Effector memory CD4-positive, alpha-beta T cell (primary cell): Measurements from ENCODE around the gene NLGN3.
A peak's percentile ranks its signal among the peaks of the same experiment; 100 is the strongest.

Source experiments
- DNase-seq, 3 donors: peaks; one replicate each; pipeline ENCODE4 v3.0.0-alpha.2; 2020
- H3K27ac ChIP-seq: 2 replicates; pipeline ENCODE4 v1.7.0; 2013; ENCODE audit warnings: mild to moderate bottlenecking, low read length, moderate library complexity; ENCODE audit not compliant: insufficient read depth, poor library complexity, severe bottlenecking
- H3K27me3 ChIP-seq: replicated peaks from 2 replicates; pipeline ENCODE4 v1.7.0; 2013; ENCODE audit warnings: mild to moderate bottlenecking, low read length; ENCODE audit not compliant: insufficient read depth, control insufficient read depth, poor library complexity, severe bottlenecking
- H3K36me3 ChIP-seq: 2 replicates; pipeline ENCODE4 v1.7.0; 2013; ENCODE audit warnings: mild to moderate bottlenecking, low read length, moderate library complexity; ENCODE audit not compliant: control insufficient read depth, insufficient read depth
- H3K4me1 ChIP-seq: 2 replicates; pipeline ENCODE4 v1.7.0; 2013; ENCODE audit warnings: low read length, mild to moderate bottlenecking; ENCODE audit not compliant: control insufficient read depth, insufficient read depth, poor library complexity, severe bottlenecking
- H3K4me3 ChIP-seq: 2 replicates; pipeline ENCODE4 v1.7.0; 2013; ENCODE audit warnings: low read length, low read depth, mild to moderate bottlenecking; ENCODE audit not compliant: insufficient read depth, poor library complexity, severe bottlenecking
- H3K9me3 ChIP-seq: 2 replicates; pipeline ENCODE4 v1.7.0; 2013; ENCODE audit warnings: mild to moderate bottlenecking, low read length, moderate library complexity; ENCODE audit not compliant: control insufficient read depth
- total RNA-seq, 3 donors: gene quantifications; one replicate each; lab custom pipeline; 2026; lab: John Stamatoyannopoulos, UW

NLGN3 gene
- total RNA-seq: 2.9 to 7.2 (median 6.2) reads per million in 3 donors

GRCh38 chrX:71144651-71145050 is at the start of gene NLGN3:
Gene NLGN3 (plus strand): TSS chrX:71144841. CDS start chrX:71147750, 2,909 bp downstream.
- Histone ChIP-seq H3K4me1 (peaks cover 9% of the 10 kb centered on the region), H3K27ac (no peak within 1 kb of the TSS), H3K27me3 (no peaks in the 10 kb centered on the region), H3K4me3 (no peak within 1 kb of the TSS), H3K9me3 (no peaks in the 10 kb centered on the region), H3K36me3 (peaks cover 3% of the 10 kb centered on the region)
- no peak for DNase-seq

GRCh38 chrX:71095033-71095432 is 49.6 kb upstream of the NLGN3 start:
- peaks cover 17% of the 10 kb centered on the region for H3K4me1 ChIP-seq
- H3K27me3 ChIP-seq: no peaks in the 10 kb centered on the region
- no peak overlapping the region for H3K27ac ChIP-seq
- peak overlapping the region; percentile 66 for H3K4me3 ChIP-seq
- no peaks in the 10 kb centered on the region for H3K9me3 ChIP-seq
- H3K36me3 ChIP-seq: no peaks in the 10 kb centered on the region
- DNase-seq: no peak

GRCh38 chrX:71095555-71095980 is 49.1 kb upstream of the NLGN3 start, which contains the start of gene FOXO4:
Gene FOXO4 (plus strand): TSS chrX:71095851. CDS start chrX:71096529, 678 bp downstream.
- Histone ChIP-seq H3K36me3 (no peaks in the 10 kb centered on the region), H3K4me1 (peaks cover 17% of the 10 kb centered on the region), H3K27me3 (no peaks in the 10 kb centered on the region), H3K27ac (peak within 1 kb of the TSS; percentile 75), H3K4me3 (peak within 1 kb of the TSS; percentile 66), H3K9me3 (no peaks in the 10 kb centered on the region)
- peak; percentile 79 to 86 (median 84) for DNase-seq

GRCh38 chrX:71095981-71096759 is 48.5 kb upstream of the NLGN3 start:
- DNase-seq: peak in 1 of 3 donors; percentile 61
- peak overlapping the region; percentile 66 for H3K4me3 ChIP-seq
- peaks cover 17% of the 10 kb centered on the region for H3K4me1 ChIP-seq
- peak overlapping the region; percentile 75 for H3K27ac ChIP-seq
- H3K36me3 ChIP-seq: no peaks in the 10 kb centered on the region
- no peaks in the 10 kb centered on the region for H3K9me3 ChIP-seq
- no peaks in the 10 kb centered on the region for H3K27me3 ChIP-seq

DNA sequence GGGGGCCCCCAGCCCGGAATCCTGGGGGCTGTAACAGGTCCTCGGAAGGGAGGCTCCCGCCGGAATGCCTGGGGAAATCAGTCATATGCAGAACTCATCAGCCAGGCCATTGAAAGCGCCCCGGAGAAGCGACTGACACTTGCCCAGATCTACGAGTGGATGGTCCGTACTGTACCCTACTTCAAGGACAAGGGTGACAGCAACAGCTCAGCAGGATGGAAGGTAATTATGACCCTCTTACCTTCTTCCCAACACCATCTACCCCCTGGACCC is 47.9 kb upstream of the NLGN3 start:
- DNase-seq: no peak
- no peaks in the 10 kb centered on the region for H3K27me3 ChIP-seq
- H3K36me3 ChIP-seq: no peaks in the 10 kb centered on the region
- peak overlapping the region; percentile 75 for H3K27ac ChIP-seq
- peaks cover 17% of the 10 kb centered on the region for H3K4me1 ChIP-seq
- peak overlapping the region; percentile 66 for H3K4me3 ChIP-seq
- H3K9me3 ChIP-seq: no peaks in the 10 kb centered on the region

DNA sequence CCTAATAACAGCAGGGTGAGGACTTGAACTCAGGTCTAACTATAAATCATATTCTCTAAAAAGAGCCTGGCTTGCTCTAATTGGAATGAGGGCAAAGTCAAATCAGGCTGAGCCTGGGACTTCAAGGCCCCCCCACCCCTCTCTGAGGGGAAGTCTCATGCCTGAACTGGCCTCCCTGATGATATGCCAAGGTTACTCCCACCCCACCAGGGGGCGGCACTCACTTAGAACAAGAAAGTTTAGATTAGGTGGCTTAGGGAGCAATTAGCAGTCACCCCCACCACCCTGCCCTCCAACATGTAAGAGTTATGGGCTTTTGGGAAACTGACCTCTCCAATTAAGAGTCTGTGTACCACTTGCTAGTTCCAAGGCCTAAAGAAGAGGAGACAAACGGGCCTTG is 46.3 kb upstream of the NLGN3 start:
- Histone ChIP-seq H3K27me3 (no peaks in the 10 kb centered on the region), H3K36me3 (no peaks in the 10 kb centered on the region), H3K27ac (peak overlapping the region; percentile 32), H3K9me3 (no peaks in the 10 kb centered on the region), H3K4me1 (peaks cover 26% of the 10 kb centered on the region), H3K4me3 (no peak overlapping the region)
- DNase-seq: peak; percentile 61 to 69 (median 65)

DNA sequence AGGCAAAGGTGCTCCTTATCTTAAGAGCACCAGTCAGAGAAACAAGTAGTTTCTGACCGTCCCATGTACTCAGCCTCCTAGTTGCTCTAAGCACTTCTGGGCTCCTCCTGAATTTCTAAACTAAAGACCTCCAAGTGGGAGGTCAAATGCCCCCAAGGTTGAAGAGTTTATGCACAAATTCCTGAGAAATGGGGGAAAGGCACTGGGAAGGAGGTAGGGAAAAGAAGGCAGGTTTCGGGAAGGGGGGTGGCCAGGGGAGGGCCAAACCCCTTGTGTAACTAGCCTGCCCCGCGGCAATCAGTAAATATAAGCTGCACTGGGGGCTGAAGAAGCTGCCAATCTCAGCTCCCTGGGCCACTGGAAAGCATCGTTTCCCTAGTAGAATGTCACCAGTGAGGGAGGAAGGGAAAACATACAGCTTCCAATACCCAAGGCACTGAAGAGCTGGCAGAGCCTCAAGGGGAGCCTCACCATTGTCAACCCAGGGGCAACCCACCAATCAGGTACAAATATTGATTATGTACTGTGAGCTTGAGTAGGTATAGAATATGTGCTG is 45.6 kb upstream of the NLGN3 start:
- DNase-seq: no peak
- H3K36me3 ChIP-seq: no peaks in the 10 kb centered on the region
- H3K4me1 ChIP-seq: peaks cover 34% of the 10 kb centered on the region
- H3K4me3 ChIP-seq: no peak overlapping the region
- H3K27ac ChIP-seq: no peak overlapping the region
- H3K9me3 ChIP-seq: no peaks in the 10 kb centered on the region
- no peaks in the 10 kb centered on the region for H3K27me3 ChIP-seq

DNA sequence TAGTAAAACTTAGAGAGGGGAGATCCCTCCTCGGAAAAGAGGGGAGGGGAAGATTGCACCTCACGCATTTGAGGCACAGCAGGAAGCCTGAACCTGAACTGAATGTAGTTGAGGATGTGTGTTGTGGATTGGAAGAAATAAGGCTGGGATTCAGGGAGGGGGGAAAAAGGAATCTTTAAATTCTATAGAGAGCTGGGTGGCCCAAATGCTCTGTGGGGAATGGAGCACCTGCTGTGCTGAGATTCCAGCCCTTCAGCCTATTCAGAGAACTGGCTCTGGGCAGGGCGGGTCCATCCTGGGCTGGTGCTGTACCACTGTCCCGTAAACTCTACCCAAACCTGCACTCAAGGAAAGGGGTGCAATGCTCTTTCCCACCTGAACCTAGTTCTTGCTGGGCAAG is 44.9 kb upstream of the NLGN3 start:
- no peak overlapping the region for H3K27ac ChIP-seq

GRCh38 chrX:71100581-71101505 is 43.8 kb upstream of the NLGN3 start:
- H3K27ac ChIP-seq: no peak overlapping the region
- peaks cover 47% of the 10 kb centered on the region for H3K4me1 ChIP-seq
- H3K4me3 ChIP-seq: no peak overlapping the region
- H3K36me3 ChIP-seq: no peaks in the 10 kb centered on the region
- H3K27me3 ChIP-seq: no peaks in the 10 kb centered on the region
- DNase-seq: no peak
- H3K9me3 ChIP-seq: no peaks in the 10 kb centered on the region

More for the DNA sequence above, 44.9 kb upstream of the NLGN3 start:
- DNase-seq: no peak
- Histone ChIP-seq H3K27me3 (no peaks in the 10 kb centered on the region), H3K4me3 (no peak overlapping the region), H3K36me3 (no peaks in the 10 kb centered on the region), H3K9me3 (no peaks in the 10 kb centered on the region), H3K4me1 (peaks cover 41% of the 10 kb centered on the region)
